Inflammatory macrophage treated with lipopolysaccharide for 1 hour (primary cell): ENCODE results near the gene CAPN6.

ENCODE experiments used
- DNase-seq, 2 donors: peaks; one replicate each; pipeline ENCODE4 v3.0.0-alpha.2; 2020 to 2022

CAPN6 gene, protein sequence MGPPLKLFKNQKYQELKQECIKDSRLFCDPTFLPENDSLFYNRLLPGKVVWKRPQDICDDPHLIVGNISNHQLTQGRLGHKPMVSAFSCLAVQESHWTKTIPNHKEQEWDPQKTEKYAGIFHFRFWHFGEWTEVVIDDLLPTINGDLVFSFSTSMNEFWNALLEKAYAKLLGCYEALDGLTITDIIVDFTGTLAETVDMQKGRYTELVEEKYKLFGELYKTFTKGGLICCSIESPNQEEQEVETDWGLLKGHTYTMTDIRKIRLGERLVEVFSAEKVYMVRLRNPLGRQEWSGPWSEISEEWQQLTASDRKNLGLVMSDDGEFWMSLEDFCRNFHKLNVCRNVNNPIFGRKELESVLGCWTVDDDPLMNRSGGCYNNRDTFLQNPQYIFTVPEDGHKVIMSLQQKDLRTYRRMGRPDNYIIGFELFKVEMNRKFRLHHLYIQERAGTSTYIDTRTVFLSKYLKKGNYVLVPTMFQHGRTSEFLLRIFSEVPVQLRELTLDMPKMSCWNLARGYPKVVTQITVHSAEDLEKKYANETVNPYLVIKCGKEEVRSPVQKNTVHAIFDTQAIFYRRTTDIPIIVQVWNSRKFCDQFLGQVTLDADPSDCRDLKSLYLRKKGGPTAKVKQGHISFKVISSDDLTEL

DNA sequence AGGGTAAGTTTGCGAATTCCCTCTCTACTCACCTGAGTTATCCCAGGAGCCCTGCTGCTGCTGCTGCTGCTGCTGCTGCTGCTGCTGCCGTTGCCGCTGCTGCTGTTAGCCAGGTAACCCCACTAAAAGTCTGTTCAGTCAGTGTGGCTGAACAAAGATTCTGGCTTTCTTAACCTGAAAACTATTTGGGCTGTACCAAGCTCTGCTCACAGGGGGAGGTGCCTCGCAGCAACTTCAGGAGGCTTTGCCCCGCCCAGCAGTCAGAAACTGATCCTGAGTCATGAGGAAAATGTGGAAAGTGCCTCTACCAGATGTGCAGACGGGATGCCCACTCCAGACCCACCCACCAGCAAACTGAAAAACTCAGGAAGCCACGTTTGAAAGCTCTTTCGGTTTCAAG lies at the start of gene CAPN6:
TSS of gene CAPN6 (minus strand) at position 145 of the 400 bp plus-strand sequence. CDS start 6,547 bp downstream, outside the sequence.
- DNase-seq, result no peak

DNA sequence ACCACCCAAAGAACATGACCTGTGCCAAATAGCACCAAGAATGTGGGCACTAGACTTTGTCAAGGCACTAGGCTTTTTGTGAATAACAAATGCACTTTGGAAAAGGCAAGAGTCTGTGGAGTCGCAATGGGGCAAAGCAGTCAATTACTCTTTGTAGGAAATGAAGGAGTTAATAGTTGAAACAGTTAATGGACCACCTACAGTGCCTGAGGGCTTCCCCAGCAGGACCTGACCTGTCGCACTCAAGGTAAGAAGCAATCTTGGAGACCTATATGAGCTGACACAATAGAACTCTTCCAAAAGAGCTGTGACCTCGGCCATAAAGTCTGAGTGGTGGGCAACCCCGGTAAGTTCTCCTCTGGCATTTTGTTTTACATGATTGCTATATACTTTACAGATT lies 49.2 kb upstream of the CAPN6 start:
- no peak for DNase-seq

DNA sequence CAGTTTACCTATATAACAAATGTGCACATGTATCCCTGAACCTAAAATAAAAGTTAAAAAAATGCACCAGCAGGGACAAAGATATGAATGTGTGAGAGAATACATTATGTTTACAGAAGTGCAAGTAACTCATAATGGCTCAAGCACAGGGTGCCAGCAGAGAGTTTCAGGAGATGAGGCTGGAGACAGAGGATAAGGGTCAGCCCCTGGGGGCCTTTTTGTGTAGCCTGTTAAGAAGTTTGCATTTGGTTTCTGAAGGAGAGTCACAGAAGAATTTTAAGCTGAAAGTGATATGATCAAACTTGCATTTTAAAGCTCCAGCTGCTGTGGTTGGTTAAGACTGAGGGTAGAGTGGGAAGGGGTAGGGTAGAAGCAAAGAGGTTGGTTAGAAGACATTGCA lies 48.6 kb upstream of the CAPN6 start:
- DNase-seq, result no peak

DNA sequence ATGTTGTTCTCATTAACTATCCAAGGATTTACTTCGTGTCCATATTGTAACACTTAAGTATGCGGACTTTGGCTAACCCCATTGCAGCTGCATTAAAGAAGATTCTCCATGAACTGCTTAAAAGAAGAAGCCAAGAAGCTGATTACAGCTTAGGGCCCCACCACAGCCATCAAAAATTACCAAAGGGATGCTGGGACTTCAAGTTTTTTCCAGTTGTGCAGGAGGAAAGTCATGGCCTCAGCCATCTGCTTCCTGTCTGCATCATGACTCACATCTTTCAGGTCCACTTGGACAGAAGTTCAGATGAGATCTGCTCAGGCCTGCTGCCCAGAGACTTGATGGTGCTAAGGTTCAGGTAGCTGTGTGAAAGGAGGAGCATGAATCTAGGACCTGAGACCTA lies 38.8 kb upstream of the CAPN6 start:
- no peak for DNase-seq

DNA sequence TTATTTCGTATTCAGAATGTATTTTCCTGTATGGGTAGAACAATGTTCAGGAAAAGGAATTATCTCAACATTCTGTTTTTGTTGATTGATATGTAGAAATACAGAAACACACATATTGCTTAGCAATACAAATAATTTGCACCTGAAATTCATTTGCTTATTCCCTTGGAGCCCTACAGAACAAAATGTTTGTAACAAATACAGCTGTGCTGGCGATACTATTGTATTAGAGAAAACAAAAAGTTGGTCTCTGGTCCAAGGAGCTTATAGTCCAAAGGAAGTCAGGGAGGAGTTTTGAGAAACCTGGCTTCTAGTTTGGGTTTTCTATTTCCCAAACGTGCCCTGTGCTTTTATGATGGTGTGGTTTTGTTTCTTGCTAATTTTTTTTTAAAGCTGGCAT lies 37.8 kb upstream of the CAPN6 start:
- DNase-seq, result no peak

DNA sequence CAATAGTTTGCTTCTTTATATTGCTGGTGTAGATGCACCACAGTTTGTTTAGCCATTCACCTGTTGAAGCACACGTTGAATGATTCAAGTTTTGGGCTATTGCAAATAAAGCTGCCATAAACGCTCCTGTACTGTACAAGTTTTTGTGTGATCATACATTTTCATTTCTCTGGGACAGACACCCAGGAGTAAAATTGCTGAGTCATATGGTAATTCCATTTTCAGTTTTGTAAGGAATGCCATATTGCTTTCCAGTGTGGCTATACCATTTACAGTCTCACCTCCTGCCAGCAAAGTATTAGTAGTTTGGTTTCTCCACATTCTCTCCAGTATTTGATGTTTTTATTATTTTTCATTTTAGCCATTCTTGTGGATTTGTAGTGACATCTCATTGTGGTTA lies 32.0 kb upstream of the CAPN6 start:
- no peak for DNase-seq

DNA sequence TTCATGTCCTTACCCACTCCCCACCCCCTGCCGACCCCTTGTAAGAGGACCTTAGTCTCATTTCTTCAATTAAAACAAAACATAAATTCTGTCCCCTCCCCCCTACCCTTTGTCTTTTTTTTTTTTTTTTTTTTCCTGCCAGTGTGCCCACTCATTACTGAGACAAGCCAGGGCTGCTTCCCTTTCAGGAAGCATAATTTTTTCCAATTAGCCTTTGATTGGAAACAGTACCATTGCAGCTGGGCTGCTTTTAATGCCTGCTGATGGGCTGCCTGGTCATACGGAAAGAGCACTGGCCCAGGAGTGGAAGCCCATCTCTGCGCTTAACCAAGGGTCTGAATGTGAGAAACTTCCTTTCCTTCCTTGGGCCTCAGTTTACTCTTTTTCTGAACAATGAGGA lies 18.6 kb upstream of the CAPN6 start:
- DNase-seq, result no peak

DNA sequence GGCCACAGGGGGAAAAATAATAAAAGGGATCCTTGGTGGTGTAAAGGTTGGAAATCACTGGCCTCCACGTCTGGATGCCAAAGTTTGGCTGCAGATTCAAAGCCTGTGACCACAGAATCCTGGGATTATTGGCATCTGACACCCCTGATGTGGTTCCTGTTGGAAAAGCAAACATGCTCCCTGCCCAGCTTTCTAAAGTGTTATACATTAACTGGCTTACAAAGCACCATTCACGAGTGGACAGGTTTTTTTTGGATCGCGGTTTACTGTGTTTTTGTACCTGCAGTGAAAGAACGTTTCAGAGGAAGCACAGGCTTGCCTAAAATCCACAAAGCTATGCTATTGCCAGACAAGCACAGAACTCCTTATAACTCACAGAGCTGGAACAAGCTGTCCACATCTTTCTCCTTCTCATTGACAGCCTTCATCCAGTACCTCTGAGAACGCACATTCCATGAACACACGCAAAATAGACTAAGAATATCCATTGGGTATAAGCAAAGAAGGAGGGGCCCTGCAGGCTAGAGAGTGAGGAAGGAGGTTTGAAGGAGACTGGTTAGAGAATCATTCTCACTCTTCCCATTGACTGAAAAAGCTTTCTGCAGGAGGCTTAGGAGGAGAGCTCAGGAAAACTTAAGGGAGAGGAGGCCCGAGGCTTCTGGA lies 14.5 kb upstream of the CAPN6 start:
- DNase-seq, result no peak

DNA sequence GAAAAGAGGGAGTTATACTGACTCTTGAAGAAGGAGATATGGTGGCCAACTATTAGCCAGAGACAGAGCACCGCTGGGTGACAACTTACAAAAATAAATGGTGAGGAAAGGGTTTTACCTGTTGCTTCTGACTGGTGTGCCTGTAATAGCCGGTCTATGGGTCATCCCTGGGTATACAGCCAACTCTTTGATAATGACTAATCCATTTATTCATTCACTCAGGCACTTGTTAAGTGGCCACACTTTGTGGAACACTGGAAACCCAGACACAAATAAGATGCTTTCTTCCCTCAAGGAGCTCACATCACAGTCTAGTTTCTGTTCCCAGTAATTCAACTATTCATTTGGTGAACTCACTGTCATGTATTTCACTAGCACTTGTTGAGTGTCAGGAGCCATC lies 13.2 kb upstream of the CAPN6 start:
- DNase-seq, result no peak

DNA sequence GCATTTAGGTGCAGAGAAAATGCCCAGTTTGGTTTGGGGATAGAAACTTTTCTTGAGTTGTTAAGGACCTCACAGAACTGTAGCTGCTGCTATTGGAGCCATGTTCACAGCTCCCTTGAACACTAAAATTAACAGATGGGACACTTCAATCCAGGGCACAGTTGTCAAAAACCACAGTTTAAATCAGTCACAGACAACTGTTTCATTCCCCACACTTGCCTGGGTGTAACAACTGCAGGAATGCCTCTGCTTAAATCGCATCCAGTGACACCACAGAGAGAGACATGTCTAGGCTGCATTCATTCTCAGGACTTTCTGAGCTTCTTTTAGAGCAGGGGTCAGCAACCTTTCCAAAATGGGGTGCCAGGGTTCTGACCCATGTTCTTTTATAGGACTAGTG lies 12.7 kb upstream of the CAPN6 start:
- no peak for DNase-seq

DNA sequence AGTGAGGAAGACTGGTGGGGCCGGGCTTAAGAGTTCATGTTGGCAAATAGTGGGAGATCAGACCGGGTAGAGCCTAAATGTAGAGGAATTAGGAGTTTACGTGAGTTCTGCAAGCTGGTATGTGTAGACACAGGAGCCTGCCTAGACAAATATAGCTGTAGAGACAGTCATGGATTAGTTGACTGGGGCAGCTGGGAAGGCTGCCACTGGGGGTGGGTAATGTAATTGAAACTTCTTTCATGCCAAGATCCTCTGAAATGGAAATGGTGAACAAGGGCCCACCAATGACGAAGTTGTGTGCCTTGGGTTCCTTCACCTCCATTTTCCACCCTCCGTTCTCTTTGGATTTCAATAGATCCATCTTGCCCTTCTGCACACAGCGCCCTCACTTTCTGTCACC lies 11.9 kb upstream of the CAPN6 start:
- no peak for DNase-seq

DNA sequence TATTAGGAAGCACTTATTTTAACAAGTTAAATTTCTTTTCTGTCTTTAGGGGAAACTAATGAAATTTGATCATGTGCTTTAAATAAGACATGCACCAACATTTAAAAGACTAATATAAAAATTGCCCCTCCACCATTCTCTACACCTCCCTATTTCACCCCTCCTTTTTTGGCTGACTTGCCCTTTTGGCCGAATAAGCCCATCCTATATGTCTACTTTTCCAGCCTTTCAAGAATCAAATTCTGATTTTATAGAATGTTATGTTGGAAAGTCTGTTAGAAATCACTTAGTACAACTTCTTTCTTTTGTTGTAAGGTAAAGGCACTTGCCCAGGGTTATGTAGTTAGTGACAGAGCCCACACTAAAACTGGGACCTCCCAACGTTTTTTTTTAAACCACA lies 1.8 kb downstream of the CAPN6 start:
- DNase-seq, result no peak

DNA sequence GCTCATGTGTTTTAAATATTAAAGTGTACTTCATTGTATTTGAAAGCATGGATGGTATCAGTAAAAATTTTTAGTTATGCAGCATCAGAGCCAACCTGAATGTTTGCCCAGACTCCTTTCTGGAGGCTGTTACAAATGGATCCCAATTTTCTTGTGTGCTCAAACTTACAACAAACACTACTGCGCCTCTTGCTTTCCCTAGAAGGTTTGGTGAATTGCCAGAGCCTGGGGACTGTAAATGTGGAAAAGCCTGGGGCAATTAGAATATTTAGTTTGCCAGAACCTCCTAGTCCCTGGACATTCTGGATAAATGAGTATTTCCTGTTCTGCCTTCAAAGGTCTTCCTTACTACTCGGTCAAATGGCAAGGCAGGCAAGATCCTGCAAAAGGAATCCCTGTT lies 4.8 kb downstream of the CAPN6 start:
- no peak for DNase-seq

DNA sequence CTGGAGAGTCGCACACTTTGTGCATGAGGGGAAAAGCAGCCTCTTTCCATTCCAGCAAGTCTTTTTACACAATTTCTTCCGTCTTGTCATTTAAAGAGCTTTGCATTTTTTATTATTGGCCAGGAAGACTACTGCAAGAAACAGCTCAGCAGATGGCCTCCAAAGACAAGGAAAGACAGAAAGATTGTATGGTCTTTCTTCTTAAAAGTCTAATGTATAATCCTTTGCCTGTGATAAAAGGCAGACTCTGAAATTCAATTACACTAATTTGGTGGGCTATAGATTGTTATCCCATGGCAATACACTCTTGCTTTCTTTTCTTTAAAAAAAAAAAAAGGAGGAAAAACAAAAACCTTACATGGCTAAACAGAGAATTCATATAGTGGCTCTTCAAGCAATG lies 5.9 kb downstream of the CAPN6 start:
- DNase-seq, result no peak

DNA sequence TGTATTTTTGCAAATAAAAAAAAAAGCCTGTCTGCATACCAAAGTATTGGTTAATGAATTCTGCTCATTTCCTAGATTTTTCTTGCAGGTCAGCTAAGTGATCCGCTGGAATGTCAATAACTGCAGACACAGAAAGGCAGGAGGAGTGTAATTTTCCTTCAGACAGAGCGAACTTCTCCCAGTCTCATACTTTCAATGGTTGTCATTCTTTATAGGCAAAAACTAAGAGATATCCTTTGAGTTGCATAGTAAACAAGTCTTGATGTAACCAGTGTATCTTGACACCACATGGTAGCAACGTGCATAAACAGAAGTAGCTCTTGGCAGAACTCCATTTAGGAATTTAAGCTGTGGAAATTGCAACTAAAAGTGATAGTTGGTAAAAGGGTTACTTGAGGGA lies 8.2 kb downstream of the CAPN6 start:
- no peak for DNase-seq

DNA sequence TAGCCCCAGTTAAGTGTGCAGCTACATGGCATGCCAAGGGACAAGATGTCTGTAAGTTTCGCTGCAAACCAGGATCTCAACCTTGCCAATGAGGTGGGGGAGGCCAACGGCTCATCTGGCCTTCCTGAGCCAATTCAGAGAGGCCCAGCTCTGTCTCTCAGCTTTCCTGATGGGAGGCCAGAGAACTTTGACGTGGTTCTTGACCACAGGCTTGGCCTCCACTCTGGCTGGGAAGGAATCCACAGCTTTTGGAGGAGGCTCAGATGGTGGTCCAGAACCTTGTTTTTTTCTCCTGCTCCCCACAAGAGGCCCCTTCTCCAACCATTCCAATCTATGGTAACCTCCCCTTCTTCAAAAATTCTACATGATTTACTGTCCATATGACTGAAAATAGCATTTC lies 9.8 kb downstream of the CAPN6 start:
- no peak for DNase-seq

DNA sequence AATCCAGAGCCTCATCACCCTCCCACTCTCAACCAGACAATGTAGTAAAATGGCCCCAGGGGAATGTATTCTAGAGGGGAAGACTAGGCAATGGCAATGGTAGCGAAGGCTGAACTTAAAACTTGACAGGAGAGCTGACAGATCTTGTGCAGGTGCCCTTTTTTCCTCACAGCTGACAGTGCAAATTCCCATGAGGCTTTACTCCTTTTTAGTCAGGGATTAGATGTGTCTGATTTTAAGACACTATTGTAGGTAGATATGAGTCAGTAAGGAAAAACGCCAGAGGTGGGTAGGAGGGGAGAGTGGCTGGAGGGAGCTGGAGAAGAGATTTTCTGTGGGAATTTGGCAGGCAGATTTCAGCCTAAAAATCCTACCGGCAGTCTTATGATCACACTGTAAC lies 10.7 kb downstream of the CAPN6 start:
- no peak for DNase-seq

DNA sequence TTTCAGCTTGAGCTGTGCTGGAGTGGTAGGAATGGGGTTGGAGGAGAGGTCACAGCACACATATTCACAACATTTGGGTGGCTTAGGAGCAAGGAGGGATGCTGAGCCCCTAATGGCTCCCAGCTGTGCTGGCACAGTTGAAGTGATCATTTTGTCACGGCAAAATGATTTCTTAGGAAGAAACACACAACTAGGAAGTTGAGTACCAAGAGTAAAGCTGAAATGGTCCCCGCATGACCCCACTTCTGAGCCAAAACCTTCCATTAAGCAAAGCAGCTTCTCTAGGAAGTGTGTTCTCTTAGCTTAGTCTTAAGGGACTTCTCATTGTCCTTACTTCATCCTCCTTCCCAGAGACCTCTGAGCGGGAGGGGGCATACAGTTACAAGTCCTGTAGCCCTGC lies 12.6 kb downstream of the CAPN6 start:
- DNase-seq, result no peak

DNA sequence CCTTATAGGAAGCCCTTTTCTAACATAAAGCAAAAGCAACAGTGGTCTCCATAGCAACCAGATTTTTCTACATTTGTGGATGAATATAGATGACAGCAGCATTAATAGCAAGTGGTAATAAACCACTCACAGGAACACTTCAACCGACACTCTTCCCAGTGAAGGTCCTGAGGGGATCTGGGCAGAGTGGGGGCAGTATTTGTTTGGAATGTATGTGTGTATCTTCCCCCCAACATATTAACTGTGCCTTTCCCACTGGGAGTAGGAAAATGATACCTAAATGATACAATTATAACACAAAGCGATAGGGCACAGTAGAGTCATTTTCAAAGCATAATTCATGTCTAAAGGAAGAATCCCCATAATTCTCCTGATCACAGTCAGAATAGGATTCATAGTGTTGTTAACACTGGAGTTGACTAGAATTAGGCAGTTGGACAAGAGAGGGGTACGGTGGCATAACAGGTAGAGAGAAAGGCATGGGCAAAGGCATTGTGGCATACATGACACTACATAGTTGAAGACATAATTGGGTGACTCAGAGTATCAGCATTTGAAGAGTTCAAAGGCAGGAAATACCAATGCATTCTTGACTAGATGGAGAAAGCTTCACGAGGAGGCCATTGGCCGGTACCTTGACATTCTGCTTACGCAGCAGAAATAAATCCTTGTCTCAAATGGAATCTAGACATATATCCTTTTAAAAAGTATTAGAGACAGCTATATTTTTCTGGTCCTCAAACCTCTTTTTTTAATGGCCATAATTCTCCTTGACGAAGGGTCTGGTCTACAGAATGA lies 15.2 kb downstream of the CAPN6 start:
- no peak for DNase-seq

DNA sequence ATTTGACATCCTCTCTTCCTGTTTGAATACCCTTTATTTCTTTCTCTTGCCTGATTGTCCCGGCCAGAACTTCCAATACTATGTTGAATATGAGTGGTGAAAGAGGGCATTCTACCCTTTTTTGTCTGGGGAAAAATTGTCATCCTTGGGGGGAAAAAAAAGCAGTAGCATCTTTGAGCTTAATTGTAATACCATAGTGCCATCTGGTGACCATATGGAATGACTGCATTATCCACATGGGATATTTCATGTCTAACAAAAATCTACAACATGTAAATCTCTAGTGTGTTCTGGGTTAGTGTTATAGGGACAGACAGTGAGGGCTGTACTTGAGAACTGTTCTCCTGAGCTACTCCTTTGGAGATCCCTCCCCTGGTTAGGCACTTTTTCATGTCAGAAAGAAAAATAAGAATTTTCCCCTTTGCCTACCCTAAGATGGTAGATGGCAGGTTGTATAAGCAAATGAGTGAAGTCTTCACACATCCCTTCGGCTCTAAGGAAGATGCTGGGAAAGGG lies 26.0 kb downstream of the CAPN6 start:
- DNase-seq, result peak in 1 of 2 donors; percentile 9

DNA sequence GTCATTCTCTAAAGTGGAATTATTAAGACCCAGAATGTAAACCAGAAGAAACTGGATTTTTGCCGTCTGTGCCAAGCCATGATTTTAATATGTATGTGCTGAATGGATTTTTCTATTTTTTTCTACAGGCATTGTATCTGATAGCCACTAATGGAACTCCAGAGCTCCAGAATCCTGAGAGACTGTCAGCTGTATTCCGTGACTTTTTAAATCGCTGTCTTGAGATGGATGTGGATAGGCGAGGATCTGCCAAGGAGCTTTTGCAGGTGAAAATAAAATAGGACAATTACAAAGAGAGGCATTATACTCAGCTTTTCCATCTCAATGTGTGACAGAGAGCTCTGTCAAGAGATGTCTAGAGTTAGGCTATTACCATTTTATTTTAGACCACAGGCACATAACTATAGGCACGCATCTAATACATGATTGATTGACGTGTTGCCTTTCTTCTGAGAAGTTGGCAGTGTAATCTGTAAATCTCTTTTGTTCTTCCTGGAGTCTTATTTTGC lies 53.9 kb downstream of the CAPN6 start:
- no peak for DNase-seq

DNA sequence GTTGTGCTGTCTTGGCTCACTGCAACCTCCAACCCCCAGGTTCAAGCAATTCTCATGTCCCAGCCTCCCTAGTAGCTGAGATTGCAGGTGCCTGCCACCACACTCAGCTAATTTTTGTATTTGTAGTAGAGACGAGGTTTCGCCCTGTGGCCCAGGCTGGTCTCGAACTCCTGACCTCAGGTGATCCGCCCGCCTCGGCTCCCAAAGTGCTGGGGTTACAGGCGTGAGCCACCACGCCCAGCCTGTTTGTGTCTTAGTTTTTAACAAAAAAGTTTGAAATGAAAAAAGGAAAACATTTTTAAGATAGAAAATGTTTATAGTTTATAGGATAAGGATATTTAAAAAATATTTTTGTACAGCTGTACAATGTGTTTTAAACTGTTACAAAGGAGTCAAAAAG lies 62.4 kb downstream of the CAPN6 start:
- DNase-seq, result no peak

DNA sequence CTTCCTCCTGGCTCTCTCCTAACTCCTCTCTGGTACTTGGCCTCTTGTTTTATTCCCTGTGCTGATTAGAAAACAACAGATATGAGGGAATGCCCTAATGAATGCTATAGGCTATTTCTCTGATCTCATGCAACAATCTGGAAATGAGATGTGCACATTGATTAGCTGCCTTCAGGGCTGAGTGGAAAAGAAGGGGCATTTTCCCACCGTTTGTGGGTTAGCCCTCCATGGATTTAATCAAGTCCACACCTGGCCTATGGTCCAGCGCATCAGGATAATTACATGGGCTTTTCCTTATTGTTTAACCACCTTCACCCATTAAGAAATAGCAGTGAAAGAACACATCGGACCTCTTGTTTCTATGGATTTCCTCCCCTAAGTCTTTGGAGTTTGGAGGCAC lies 70.0 kb downstream of the CAPN6 start:
- no peak for DNase-seq
